ENCODE data around the gene SPIRE1.

Gene SPIRE1

DNA sequence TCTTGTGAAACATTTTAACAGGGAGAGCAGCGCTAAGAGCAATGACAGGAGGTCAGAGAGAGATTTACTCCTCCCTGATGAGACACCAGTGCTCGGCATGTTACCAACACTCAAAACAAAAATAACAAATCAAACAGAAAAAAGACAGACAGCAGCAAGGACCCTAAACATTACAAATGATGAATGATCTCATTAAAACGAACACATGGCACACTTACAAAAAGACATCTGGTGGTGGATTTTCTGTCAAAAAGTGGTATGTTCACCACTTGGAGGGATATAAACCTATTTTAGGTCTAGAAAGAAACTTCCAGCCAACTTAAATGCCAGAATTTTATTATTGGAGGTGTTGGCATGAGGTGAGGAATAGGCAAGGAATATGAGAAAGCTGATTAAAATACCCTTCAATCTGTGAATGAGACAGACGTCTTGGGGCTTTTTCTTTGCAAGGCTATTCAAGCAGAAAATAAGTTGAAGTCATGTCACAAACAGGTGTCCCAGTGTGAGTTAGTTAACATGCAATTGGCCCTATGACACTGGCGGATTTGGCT lies 137.4 kb downstream of the SPIRE1 start:
- Histone ChIP-seq H3K79me2 (ENCODE audit: control insufficient read depth, insufficient read depth, low read length) (no peaks in the 10 kb centered on the region), H3K23ac (ENCODE audit: low read length) (no peak overlapping the region), H3K27me3 (ENCODE audit: insufficient read depth, low read length, poor library complexity) (no peaks in the 10 kb centered on the region), H3K4me3 (ENCODE audit: low read length) (no peak overlapping the region), H4K8ac (ENCODE audit: low read depth, low read length) (no peak overlapping the region), H2AK5ac (ENCODE audit: low read length) (no peak overlapping the region), H3K36me3 (ENCODE audit: control insufficient read depth, insufficient read depth, low read length) (no peaks in the 10 kb centered on the region), H3K4ac (ENCODE audit: low read depth, low read length) (no peak overlapping the region), H3K79me1 (ENCODE audit: low read length) (no peaks in the 10 kb centered on the region), H2BK15ac (replicated peaks; ENCODE audit: low read depth) (no peak overlapping the region), H2BK120ac (ENCODE audit: low read depth, low read length) (no peak overlapping the region), H3K18ac (ENCODE audit: low read length) (no peak overlapping the region), H3K56ac (ENCODE audit: low read length) (no peak overlapping the region), H3K27ac (ENCODE audit: low read depth, low read length) (no peak overlapping the region), H2BK5ac (ENCODE audit: low read length) (no peak overlapping the region), H3K4me2 (ENCODE audit: low read length) (no peak overlapping the region), H3K9ac (ENCODE audit: low read length) (no peak overlapping the region), H3K4me1 (ENCODE audit: control insufficient read depth, low read depth, low read length) (no peaks in the 10 kb centered on the region), H4K5ac (ENCODE audit: low read length) (no peak overlapping the region)
- no peak for DNase-seq
- no CpG with 5 or more reads among the region's 5 CpGs for WGBS (ENCODE audit: extremely low coverage, insufficient coverage, low lambda C conversion rate)

DNA sequence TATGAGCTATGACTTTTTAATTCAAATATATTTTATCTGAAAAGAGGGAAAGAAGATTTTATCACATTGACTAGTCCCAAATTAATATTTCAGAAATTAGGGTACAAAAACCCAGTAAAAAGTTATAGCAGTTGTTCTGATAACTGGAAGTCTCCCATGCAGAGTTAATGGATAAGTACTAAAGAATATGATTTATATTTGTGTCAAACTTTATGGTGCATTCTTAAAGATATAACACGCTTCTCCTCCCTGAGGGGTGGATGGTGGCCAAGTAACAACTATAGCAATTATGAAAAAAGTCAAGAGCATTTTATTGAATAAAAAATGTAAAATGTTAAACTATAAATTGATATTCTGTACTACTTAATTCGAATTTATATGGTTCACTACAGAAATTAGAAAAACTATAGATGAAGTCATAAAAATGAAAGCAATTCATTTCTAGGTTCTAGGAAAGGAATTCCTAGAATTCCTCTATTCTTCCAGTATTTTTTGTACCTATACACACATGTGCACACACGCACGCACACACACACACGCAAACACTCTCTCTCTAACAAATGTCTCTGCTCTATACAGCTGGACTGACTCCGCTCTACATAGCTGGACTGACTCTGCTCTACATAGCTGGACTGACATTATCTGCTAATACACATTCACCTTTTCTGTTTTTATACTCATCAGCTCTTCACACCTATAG lies 138.9 kb downstream of the SPIRE1 start:
- no peaks in the 10 kb centered on the region for H3K36me3 ChIP-seq (ENCODE audit: control insufficient read depth, insufficient read depth, low read length)
- DNase-seq: no peak
- H3K79me1 ChIP-seq (ENCODE audit: low read length): no peaks in the 10 kb centered on the region
- H3K79me2 ChIP-seq (ENCODE audit: control insufficient read depth, insufficient read depth, low read length): no peaks in the 10 kb centered on the region
- no peak overlapping the region for H3K4me3 ChIP-seq (ENCODE audit: low read length)
- H4K5ac ChIP-seq (ENCODE audit: low read length): no peak overlapping the region
- no peak overlapping the region for H2BK120ac ChIP-seq (ENCODE audit: low read depth, low read length)
- no peak overlapping the region for H4K8ac ChIP-seq (ENCODE audit: low read depth, low read length)
- H3K27me3 ChIP-seq (ENCODE audit: insufficient read depth, low read length, poor library complexity): no peaks in the 10 kb centered on the region
- no peak overlapping the region for H2BK15ac ChIP-seq (replicated peaks; ENCODE audit: low read depth)
- H3K27ac ChIP-seq (ENCODE audit: low read depth, low read length): no peak overlapping the region
- no peak overlapping the region for H3K18ac ChIP-seq (ENCODE audit: low read length)
- no peak overlapping the region for H2AK5ac ChIP-seq (ENCODE audit: low read length)
- H3K4ac ChIP-seq (ENCODE audit: low read depth, low read length): no peak overlapping the region
- H3K56ac ChIP-seq (ENCODE audit: low read length): no peak overlapping the region
- H3K23ac ChIP-seq (ENCODE audit: low read length): no peak overlapping the region
- H2BK5ac ChIP-seq (ENCODE audit: low read length): no peak overlapping the region
- H3K9ac ChIP-seq (ENCODE audit: low read length): no peak overlapping the region
- H3K4me2 ChIP-seq (ENCODE audit: low read length): no peak overlapping the region
- no peaks in the 10 kb centered on the region for H3K4me1 ChIP-seq (ENCODE audit: control insufficient read depth, low read depth, low read length)
- no CpG with 5 or more reads among the region's 6 CpGs for WGBS (ENCODE audit: extremely low coverage, insufficient coverage, low lambda C conversion rate)

DNA sequence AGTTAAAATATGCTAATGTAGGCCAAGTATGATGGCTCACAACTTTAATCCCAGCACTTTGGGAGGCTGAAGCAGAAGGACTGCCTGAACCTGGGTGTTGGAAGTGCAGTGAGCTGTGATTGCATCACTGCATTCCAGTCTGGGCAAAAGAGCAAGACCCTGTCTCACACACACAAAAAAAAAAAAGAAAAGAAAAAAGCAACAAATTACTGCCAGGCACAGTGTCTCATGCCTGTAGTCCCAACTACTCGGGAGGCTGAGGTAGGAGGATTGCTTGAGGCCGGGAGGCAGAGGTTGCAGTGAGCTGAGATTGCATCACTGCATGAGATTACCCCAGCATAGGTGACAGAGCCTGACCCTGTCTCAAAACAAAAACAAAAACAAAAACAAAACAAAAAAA lies 139.6 kb downstream of the SPIRE1 start:
- Histone ChIP-seq H2BK120ac (ENCODE audit: low read depth, low read length) (peak overlapping the region; percentile 23), H3K56ac (ENCODE audit: low read length) (no peak overlapping the region), H3K36me3 (ENCODE audit: control insufficient read depth, insufficient read depth, low read length) (no peaks in the 10 kb centered on the region), H3K9ac (ENCODE audit: low read length) (no peak overlapping the region), H2BK15ac (replicated peaks; ENCODE audit: low read depth) (no peak overlapping the region), H3K79me1 (ENCODE audit: low read length) (no peaks in the 10 kb centered on the region), H4K5ac (ENCODE audit: low read length) (no peak overlapping the region), H3K4me3 (ENCODE audit: low read length) (no peak overlapping the region), H3K27ac (ENCODE audit: low read depth, low read length) (no peak overlapping the region), H3K4me1 (ENCODE audit: control insufficient read depth, low read depth, low read length) (no peaks in the 10 kb centered on the region), H3K27me3 (ENCODE audit: insufficient read depth, low read length, poor library complexity) (no peaks in the 10 kb centered on the region), H2AK5ac (ENCODE audit: low read length) (no peak overlapping the region), H3K18ac (ENCODE audit: low read length) (no peak overlapping the region), H2BK5ac (ENCODE audit: low read length) (no peak overlapping the region), H4K8ac (ENCODE audit: low read depth, low read length) (peak overlapping the region; percentile 76), H3K4ac (ENCODE audit: low read depth, low read length) (no peak overlapping the region), H3K23ac (ENCODE audit: low read length) (no peak overlapping the region), H3K79me2 (ENCODE audit: control insufficient read depth, insufficient read depth, low read length) (no peaks in the 10 kb centered on the region), H3K4me2 (ENCODE audit: low read length) (no peak overlapping the region)
- no CpG with 5 or more reads among the region's 2 CpGs for WGBS (ENCODE audit: extremely low coverage, insufficient coverage, low lambda C conversion rate)
- peak; percentile 57 for DNase-seq

DNA sequence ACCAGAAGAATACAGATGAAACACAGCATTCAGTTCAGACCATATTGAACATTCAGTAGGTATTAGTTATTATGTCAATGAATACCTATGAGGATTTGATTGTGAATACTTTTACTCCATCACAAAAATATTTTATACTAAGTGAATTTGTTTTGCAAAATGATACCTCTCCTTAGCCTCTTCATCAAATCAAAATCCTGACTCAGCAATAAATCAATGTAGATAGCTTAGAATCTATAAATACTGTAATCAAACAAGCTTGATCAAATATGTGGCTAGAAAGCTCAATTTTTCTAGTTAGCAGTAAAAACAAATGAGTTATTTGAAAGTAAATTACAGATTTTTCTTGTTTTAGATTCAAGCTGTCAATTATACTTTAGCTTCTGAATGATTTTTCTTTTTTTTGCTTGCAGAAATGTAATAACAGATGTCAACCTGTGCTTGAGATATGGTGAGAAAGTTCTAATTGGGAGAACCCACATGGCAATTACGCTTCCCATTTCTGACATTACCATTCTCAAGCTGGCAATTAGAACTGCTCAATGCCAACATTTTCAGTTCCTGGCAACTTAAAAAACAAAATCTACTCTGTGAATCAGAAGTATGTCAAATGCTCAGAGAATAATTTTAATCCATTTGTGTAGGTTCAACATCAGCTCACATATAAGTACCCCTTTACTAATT lies 140.6 kb downstream of the SPIRE1 start:
- Histone ChIP-seq H4K8ac (ENCODE audit: low read depth, low read length) (no peak overlapping the region), H3K56ac (ENCODE audit: low read length) (no peak overlapping the region), H4K5ac (ENCODE audit: low read length) (no peak overlapping the region), H3K27ac (ENCODE audit: low read depth, low read length) (no peak overlapping the region), H2AK5ac (ENCODE audit: low read length) (no peak overlapping the region), H3K4me1 (ENCODE audit: control insufficient read depth, low read depth, low read length) (no peaks in the 10 kb centered on the region), H3K23ac (ENCODE audit: low read length) (no peak overlapping the region), H3K4me3 (ENCODE audit: low read length) (no peak overlapping the region), H2BK5ac (ENCODE audit: low read length) (no peak overlapping the region), H3K4me2 (ENCODE audit: low read length) (no peak overlapping the region), H3K27me3 (ENCODE audit: insufficient read depth, low read length, poor library complexity) (no peaks in the 10 kb centered on the region), H3K4ac (ENCODE audit: low read depth, low read length) (no peak overlapping the region), H2BK120ac (ENCODE audit: low read depth, low read length) (no peak overlapping the region), H3K79me2 (ENCODE audit: control insufficient read depth, insufficient read depth, low read length) (no peaks in the 10 kb centered on the region), H2BK15ac (replicated peaks; ENCODE audit: low read depth) (no peak overlapping the region), H3K18ac (ENCODE audit: low read length) (no peak overlapping the region), H3K36me3 (ENCODE audit: control insufficient read depth, insufficient read depth, low read length) (no peaks in the 10 kb centered on the region), H3K79me1 (ENCODE audit: low read length) (no peaks in the 10 kb centered on the region), H3K9ac (ENCODE audit: low read length) (no peak overlapping the region)
- no CpG with 5 or more reads among the region's 1 CpG for WGBS (ENCODE audit: extremely low coverage, insufficient coverage, low lambda C conversion rate)
- no peak for DNase-seq

GRCh38 chr18:12516049-12516630 lies 141.8 kb downstream of the SPIRE1 start:
- H2BK5ac ChIP-seq (ENCODE audit: low read length): no peak overlapping the region
- no peak overlapping the region for H2BK15ac ChIP-seq (replicated peaks; ENCODE audit: low read depth)
- H2BK120ac ChIP-seq (ENCODE audit: low read depth, low read length): no peak overlapping the region
- H3K4me3 ChIP-seq (ENCODE audit: low read length): no peak overlapping the region
- H3K56ac ChIP-seq (ENCODE audit: low read length): no peak overlapping the region
- H3K79me2 ChIP-seq (ENCODE audit: control insufficient read depth, insufficient read depth, low read length): no peaks in the 10 kb centered on the region
- no peak overlapping the region for H3K18ac ChIP-seq (ENCODE audit: low read length)
- H4K8ac ChIP-seq (ENCODE audit: low read depth, low read length): no peak overlapping the region
- no peak overlapping the region for H3K23ac ChIP-seq (ENCODE audit: low read length)
- no CpG with 5 or more reads among the region's 4 CpGs for WGBS (ENCODE audit: extremely low coverage, insufficient coverage, low lambda C conversion rate)
- H3K4me2 ChIP-seq (ENCODE audit: low read length): no peak overlapping the region
- H3K36me3 ChIP-seq (ENCODE audit: control insufficient read depth, insufficient read depth, low read length): no peaks in the 10 kb centered on the region
- no peak overlapping the region for H3K9ac ChIP-seq (ENCODE audit: low read length)
- DNase-seq: no peak
- no peak overlapping the region for H2AK5ac ChIP-seq (ENCODE audit: low read length)
- no peak overlapping the region for H3K27ac ChIP-seq (ENCODE audit: low read depth, low read length)
- H3K4ac ChIP-seq (ENCODE audit: low read depth, low read length): no peak overlapping the region
- no peaks in the 10 kb centered on the region for H3K27me3 ChIP-seq (ENCODE audit: insufficient read depth, low read length, poor library complexity)
- H3K4me1 ChIP-seq (ENCODE audit: control insufficient read depth, low read depth, low read length): no peaks in the 10 kb centered on the region
- H4K5ac ChIP-seq (ENCODE audit: low read length): no peak overlapping the region
- no peaks in the 10 kb centered on the region for H3K79me1 ChIP-seq (ENCODE audit: low read length)

Data from mesendoderm (in vitro differentiated cells).